Fibroblast of pulmonary artery (primary cell): ENCODE measurements around the gene TSGA10.
A peak's percentile ranks its signal among the peaks of the same experiment; 100 is the strongest.

Experiments
- DNase-seq: peaks from one replicate; pipeline ENCODE4 v3.0.0-alpha.2; 2010; ENCODE audit warnings: low read depth
- H3K4me3 ChIP-seq: replicated peaks from 2 replicates; pipeline ENCODE4 v1.5.1; 2011; ENCODE audit warnings: low read depth, mild to moderate bottlenecking, control low read depth, low read length, moderate library complexity
- CTCF ChIP-seq: IDR thresholded peaks from 2 replicates; pipeline ENCODE4 v1.5.1; 2011; ENCODE audit warnings: mild to moderate bottlenecking, control low read depth, low read length, inconsistent platforms; ENCODE audit errors: missing control alignments

TSGA10 gene

GRCh38 chr2:98985905-98986666, 168.7 kb downstream of the TSGA10 start:
- DNase-seq = peak; percentile 1
- H3K4me3 ChIP-seq = no peak overlapping the region
- TF ChIP-seq CTCF = no peak

- TF ChIP-seq CTCF = no peak
- no peak for DNase-seq
- no peak overlapping the region for H3K4me3 ChIP-seq
Observed at GRCh38 chr2:98975611-98976010, 179.1 kb downstream of the TSGA10 start.

GRCh38 chr2:98972582-98973167, 182.1 kb downstream of the TSGA10 start:
- DNase-seq = no peak
- no peak for TF ChIP-seq CTCF
- H3K4me3 ChIP-seq = no peak overlapping the region

GRCh38 chr2:98959810-98960507, 194.8 kb downstream of the TSGA10 start:
- DNase-seq = no peak
- H3K4me3 ChIP-seq = no peak overlapping the region
- no peak for TF ChIP-seq CTCF

GRCh38 chr2:98952966-98953365, 201.8 kb downstream of the TSGA10 start:
- DNase-seq = peak; percentile 6
- no peak for TF ChIP-seq CTCF
- H3K4me3 ChIP-seq = no peak overlapping the region

GRCh38 chr2:98948956-98949739, 205.6 kb downstream of the TSGA10 start:
- no peak overlapping the region for H3K4me3 ChIP-seq
- no peak for DNase-seq
- TF ChIP-seq CTCF = no peak
